Panc1 (cell line): Measurements from ENCODE around the gene MAGI3. TPM values are rescaled to one million over a fixed set of nuclear protein-coding genes. Genes with fewer than 3 reads are reported as not detected.

Experiments
- ATAC-seq: fragments of 200-7000 bp; cut with Tn5 transposase; 2 replicates; pipeline ENCODE4 v1.9.1; 2020; ENCODE audit warnings: mild to moderate bottlenecking, moderate library complexity
- BruUV-seq: library from RNA; stranded (reverse); fragments of 400-500 nt; replicated peaks from 2 replicates; lab custom pipeline; 2021; lab: Mats Ljungman, UMichigan
- CTCF ChIA-PET: fragments of 300-600 bp; sonication (Branson Sonifier 250); formaldehyde crosslinking; loops from one replicate; lab custom pipeline; 2022; ENCODE audit warnings: antibody characterized with exemption; lab: Charles Lee
- POLR2A ChIA-PET: fragments of 300-600 bp; sonication (Branson Sonifier 250); formaldehyde crosslinking; loops from one replicate; lab custom pipeline; 2022; ENCODE audit warnings: antibody characterized with exemption; lab: Charles Lee
- DNase-seq: peaks from one replicate; pipeline ENCODE4 v3.0.0-alpha.2; 2010; ENCODE audit warnings: low read depth, low spot score
- H3K27ac ChIP-seq: 2 replicates; pipeline ENCODE4 v1.5.1; 2011; ENCODE audit warnings: mild to moderate bottlenecking, low read length, inconsistent platforms
- H3K27me3 ChIP-seq: fragments of 200-500 bp; sonication (Bioruptor generic); 2 replicates; pipeline ENCODE4 v1.6.0; 2014; ENCODE audit warnings: low read length, inconsistent platforms; ENCODE audit not compliant: control insufficient read depth, insufficient read depth
- H3K36me3 ChIP-seq: fragments of 200-500 bp; sonication (Bioruptor generic); 2 replicates; pipeline ENCODE4 v1.5.1; 2014; ENCODE audit warnings: inconsistent platforms, mild to moderate bottlenecking, low read length, moderate library complexity; ENCODE audit not compliant: control insufficient read depth, insufficient read depth
- H3K4me1 ChIP-seq: 2 replicates; pipeline ENCODE4 v1.5.1; 2011; ENCODE audit warnings: inconsistent platforms, mild to moderate bottlenecking, low read length, moderate library complexity; ENCODE audit not compliant: control insufficient read depth, insufficient read depth
- H3K4me3 ChIP-seq, 2 experiments: 2 replicates each; pipeline ENCODE4 v1.5.1; 2011 to 2012; ENCODE audit warnings: low read depth in 2 of 2, low read length in 2 of 2, mild to moderate bottlenecking in 2 of 2, inconsistent platforms in 1 of 2, moderate library complexity in 1 of 2
- H3K9me3 ChIP-seq: fragments of 200-500 bp; sonication (Bioruptor generic); 2 replicates; pipeline ENCODE4 v1.5.1; 2014; ENCODE audit warnings: low read depth, mild to moderate bottlenecking, inconsistent platforms, low read length, moderate library complexity; ENCODE audit not compliant: control insufficient read depth, insufficient read depth
- POLR2AphosphoS5 ChIP-seq: IDR thresholded peaks from 2 replicates; pipeline ENCODE4 v1.6.1; 2012; ENCODE audit warnings: mild to moderate bottlenecking, low read depth, low read length, moderate library complexity
- REST ChIP-seq, 2 experiments: IDR thresholded peaks; 2 replicates each; pipeline ENCODE4 v1.6.1; 2011 to 2012; ENCODE audit warnings: low read depth in 2 of 2, control low read depth in 1 of 2, low read length in 1 of 2, mild to moderate bottlenecking in 1 of 2, moderate library complexity in 1 of 2; ENCODE audit not compliant: insufficient read depth in 1 of 2
- SIN3A ChIP-seq: IDR thresholded peaks from 2 replicates; pipeline ENCODE4 v1.6.1; 2012; ENCODE audit warnings: low read depth, mild to moderate bottlenecking, low read length, moderate library complexity, borderline replicate concordance; ENCODE audit not compliant: insufficient read depth
- TCF7L2 ChIP-seq: IDR thresholded peaks from 2 replicates; pipeline ENCODE4 v1.6.1; 2011; ENCODE audit warnings: mild to moderate bottlenecking, low read depth, low read length, inconsistent platforms
- in situ Hi-C: cut with HindIII; loops from 2 replicates; pipeline ENCODE4 v1.10.0; 2016; ENCODE audit warnings: low sequenced_read_pairs, low pct_unique_long_range_greater_than_20kb
- intact Hi-C: fragments of 100-400 bp; cut with micrococcal nuclease; formaldehyde crosslinking; loops from one replicate; pipeline ENCODE4 v1.10.0; 2022; ENCODE audit not compliant: unreplicated experiment
- total RNA-seq: library from RNA; stranded (reverse); gene quantifications from one replicate; pipeline ENCODE4 v1.2.1, GENCODE V29; 2021; ENCODE audit not compliant: unreplicated experiment
- TF ChIP-seq, protein P1 (sequence below): fragments of 450-650 bp; IDR thresholded peaks from 2 replicates; pipeline ENCODE4 v1.5.1; 2017; ENCODE audit warnings: mild to moderate bottlenecking

Gene MAGI3
- total RNA-seq, 1 experiment from 2014 or later: 10.9 TPM

- no TSS peak for BruUV-seq
- ATAC-seq (no peak), DNase-seq (no peak)
- Histone ChIP-seq H3K27ac (no peak overlapping the region), H3K4me3 (no peak overlapping the region), H3K36me3 (no peaks in the 10 kb centered on the region), H3K27me3 (no peaks in the 10 kb centered on the region), H3K4me1 (no peaks in the 10 kb centered on the region), H3K9me3 (no peaks in the 10 kb centered on the region)
- ChIA-PET CTCF (no interaction called here), POLR2A (no interaction called here)
- in situ Hi-C loops: no loop called here
- intact Hi-C loops: no loop called here
- TF ChIP-seq SIN3A (no peak), POLR2AphosphoS5 (no peak), REST (IDR thresholded peaks at IDR 0.05; ENCODE audit: insufficient read depth in 1 of 2, low read depth in 2 of 2, low read length in 1 of 2) (no peak), TCF7L2 (no peak)
- TF ChIP-seq, protein P1, sequence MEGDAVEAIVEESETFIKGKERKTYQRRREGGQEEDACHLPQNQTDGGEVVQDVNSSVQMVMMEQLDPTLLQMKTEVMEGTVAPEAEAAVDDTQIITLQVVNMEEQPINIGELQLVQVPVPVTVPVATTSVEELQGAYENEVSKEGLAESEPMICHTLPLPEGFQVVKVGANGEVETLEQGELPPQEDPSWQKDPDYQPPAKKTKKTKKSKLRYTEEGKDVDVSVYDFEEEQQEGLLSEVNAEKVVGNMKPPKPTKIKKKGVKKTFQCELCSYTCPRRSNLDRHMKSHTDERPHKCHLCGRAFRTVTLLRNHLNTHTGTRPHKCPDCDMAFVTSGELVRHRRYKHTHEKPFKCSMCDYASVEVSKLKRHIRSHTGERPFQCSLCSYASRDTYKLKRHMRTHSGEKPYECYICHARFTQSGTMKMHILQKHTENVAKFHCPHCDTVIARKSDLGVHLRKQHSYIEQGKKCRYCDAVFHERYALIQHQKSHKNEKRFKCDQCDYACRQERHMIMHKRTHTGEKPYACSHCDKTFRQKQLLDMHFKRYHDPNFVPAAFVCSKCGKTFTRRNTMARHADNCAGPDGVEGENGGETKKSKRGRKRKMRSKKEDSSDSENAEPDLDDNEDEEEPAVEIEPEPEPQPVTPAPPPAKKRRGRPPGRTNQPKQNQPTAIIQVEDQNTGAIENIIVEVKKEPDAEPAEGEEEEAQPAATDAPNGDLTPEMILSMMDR: no peak
These were observed 147.9 kb downstream of the MAGI3 start for GRCh38 chr1:113538225-113538624.

DNA sequence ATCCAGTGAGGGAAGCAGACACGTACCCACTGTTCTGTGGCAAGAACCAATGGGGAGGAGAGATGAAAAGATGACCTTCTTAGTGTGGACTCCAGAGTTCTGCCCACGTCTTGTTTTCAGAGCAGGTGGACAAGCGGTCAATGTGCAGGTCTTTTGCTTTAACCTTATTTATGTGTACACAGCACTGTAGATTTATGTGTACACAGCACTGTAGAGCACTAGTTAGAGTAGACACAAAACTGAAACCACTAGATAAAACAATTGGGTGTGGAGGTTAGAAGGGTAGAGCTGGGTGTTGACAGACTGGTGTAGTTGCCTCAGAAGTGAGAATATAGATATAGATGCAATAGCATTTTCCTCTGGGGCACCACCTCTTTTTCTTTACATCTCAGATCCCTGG, 150.0 kb downstream of the MAGI3 start:
- TF ChIP-seq POLR2AphosphoS5 (no peak), TCF7L2 (no peak)
- H3K9me3 ChIP-seq: no peaks in the 10 kb centered on the region
- H3K4me1 ChIP-seq: no peaks in the 10 kb centered on the region
- DNase-seq (no peak), ATAC-seq (no peak)
- no TSS peak for BruUV-seq
- no peak overlapping the region for H3K4me3 ChIP-seq
- H3K36me3 ChIP-seq: no peaks in the 10 kb centered on the region
- POLR2A ChIA-PET: no interaction called here
- CTCF ChIA-PET: no interaction called here
- H3K27ac ChIP-seq: no peak overlapping the region
- H3K27me3 ChIP-seq: no peaks in the 10 kb centered on the region
- in situ Hi-C loops: no loop called here
- intact Hi-C loops: no loop called here

GRCh38 chr1:113541106-113541505, 150.8 kb downstream of the MAGI3 start:
- ATAC-seq (no peak), DNase-seq (no peak)
- TF ChIP-seq, protein P1: no peak
- TF ChIP-seq REST (IDR thresholded peaks at IDR 0.05; ENCODE audit: insufficient read depth in 1 of 2, low read depth in 2 of 2, low read length in 1 of 2): no peak
- no peak for TF ChIP-seq SIN3A
- no peak for TF ChIP-seq TCF7L2
- ChIA-PET CTCF (no interaction called here), POLR2A (no interaction called here)
- in situ Hi-C loops: no loop called here
- H3K27me3 ChIP-seq: no peaks in the 10 kb centered on the region
- intact Hi-C loops: no loop called here
- no peak overlapping the region for H3K27ac ChIP-seq
- H3K9me3 ChIP-seq: no peaks in the 10 kb centered on the region
- no TSS peak for BruUV-seq
- H3K4me1 ChIP-seq: no peaks in the 10 kb centered on the region
- H3K4me3 ChIP-seq: no peak overlapping the region
- H3K36me3 ChIP-seq: no peaks in the 10 kb centered on the region
